NCI-H187 (cell line): ENCODE results near the gene SLC38A3.
A peak's percentile ranks its signal among the peaks of the same experiment; 100 is the strongest.
"Not testable (repeated sequence)": the region's sequence is repeated elsewhere in the genome, so short reads cannot be mapped to it uniquely, and the experiment has no call there.

Source experiments
- DNase-seq, 2 experiments: peaks; one replicate each; lab custom pipeline; 2025; lab: John Stamatoyannopoulos, UW

The SLC38A3 gene

DNA sequence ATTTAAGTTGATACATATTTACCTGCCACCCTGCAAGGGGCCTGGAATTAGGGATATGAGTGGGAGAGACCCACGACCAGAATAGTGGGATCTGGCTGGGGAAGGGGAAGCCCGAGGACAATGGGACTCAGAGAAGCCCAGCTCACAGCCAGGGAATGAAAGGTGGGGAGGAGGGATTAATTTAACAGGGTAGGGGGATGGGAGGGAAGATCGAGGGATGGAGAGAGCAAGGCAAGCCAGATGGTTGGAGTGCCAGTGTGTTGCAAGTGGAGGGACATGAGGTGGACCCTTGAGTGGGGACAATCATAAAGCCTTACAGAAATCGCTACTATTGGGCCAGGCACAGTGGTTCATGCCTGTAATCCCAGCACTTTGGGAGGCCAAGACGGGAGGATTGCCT lies 26.5 kb downstream of the SLC38A3 start:
- DNase-seq, result no peak

DNA sequence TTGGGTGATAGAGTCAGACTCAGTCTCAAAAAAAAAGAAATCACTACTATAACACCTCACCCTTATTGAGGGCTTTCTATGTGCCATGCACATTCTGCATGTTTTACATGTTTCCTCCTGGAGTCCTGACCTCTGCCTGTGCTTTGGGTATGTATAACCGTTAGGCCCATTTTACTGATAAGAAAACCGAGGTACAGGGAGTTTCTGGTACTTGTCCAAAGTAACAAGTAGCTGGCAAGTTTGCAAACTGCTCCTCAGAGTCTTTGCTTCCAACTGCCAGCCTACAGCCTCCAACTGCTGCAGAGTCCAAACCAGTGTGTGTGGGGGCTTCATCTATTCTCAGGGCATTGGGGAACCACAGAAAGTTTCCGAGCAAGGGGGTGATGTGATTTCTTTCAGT lies 27.2 kb downstream of the SLC38A3 start:
- DNase-seq, result no peak

DNA sequence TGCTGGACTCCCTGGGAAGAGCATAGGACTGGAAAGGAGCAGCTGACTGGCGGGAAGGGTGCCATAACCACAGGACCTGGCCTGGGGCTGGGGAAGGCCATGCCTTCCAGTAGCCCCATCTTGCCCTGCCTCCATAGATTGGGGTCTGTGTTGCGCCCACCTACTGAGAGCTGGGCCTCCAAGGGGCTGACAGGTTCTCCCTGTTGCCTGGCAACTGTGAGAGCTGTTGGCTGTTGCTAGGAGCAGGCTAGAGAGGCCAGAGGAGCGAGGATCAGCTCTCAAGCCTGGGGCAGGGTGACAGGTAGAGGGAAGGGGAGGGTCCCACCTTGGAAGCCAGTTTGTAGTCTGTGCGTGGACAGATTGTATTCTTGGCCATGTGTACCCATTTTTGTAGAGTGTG lies 28.1 kb downstream of the SLC38A3 start:
- DNase-seq, result no peak

DNA sequence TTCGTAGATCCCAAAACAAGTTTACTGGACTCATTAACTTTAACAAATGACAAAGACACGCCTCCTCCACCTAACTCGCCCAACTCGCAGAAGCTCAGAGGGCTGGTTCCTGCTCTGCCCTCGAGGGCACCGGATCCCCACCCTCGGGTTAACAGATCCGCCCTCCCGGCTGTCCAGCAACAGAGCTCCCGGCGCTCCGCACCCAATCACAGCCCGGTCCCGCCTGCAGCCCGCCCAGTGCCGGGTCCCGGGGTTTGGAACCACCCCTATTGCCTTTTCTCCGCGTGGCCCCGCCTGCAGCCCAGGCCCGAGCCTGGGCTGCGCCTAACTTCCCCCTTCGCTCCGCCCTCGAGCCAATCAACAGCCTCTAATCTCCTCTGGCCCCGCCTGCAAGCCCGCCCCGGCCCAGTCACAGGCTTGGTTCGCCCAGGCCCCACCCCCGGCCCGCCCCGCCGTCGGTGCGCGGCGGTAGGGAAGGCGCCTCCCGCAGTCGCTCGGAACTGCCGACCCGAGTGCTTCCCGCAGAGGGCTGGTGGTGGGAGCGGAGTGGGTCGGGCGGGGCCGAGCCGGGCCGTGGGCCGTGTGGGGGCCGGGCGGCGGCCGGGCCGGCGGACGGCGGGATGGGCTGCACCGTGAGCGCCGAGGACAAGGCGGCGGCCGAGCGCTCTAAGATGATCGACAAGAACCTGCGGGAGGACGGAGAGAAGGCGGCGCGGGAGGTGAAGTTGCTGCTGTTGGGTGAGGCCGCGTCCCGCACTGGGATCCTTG lies 30.8 kb downstream of the SLC38A3 start, which contains the start of gene GNAI2:
Gene GNAI2 (plus strand): TSS at position 489 of the 768 bp plus-strand sequence. CDS start 132 bp downstream, at position 621.
- peak; percentile 66 to 95 for DNase-seq

DNA sequence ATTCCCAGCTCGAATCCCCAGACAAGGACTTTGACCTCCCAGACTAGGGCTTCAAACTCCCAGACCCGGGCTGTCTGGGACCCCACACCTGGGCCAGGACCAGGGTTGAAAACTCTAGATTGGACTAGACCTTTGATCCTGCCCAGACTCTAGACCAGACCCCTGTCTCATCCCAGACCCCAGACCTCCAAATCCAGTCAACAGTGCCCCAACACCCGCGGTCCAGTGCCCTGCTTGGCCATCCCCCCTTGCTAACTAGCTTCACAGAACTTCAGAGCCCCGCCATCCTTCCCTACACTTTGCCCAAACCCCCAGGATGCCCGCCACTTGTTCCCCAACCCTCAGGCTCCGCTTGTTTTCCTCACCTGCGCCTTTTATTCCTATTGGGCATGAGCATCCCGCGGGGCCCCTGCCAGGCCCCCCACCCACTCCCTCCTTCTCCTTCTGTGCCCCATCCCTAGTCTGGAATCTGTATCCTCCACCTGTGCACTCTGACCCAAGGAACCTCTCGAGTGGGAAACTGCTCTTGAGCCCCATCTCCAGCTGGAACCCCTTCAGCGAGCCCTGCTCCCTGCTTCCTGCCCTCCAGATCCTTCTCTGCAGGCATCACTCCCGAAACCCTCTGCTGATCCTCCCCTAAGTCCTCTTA lies 31.5 kb downstream of the SLC38A3 start:
- no peak for DNase-seq

DNA sequence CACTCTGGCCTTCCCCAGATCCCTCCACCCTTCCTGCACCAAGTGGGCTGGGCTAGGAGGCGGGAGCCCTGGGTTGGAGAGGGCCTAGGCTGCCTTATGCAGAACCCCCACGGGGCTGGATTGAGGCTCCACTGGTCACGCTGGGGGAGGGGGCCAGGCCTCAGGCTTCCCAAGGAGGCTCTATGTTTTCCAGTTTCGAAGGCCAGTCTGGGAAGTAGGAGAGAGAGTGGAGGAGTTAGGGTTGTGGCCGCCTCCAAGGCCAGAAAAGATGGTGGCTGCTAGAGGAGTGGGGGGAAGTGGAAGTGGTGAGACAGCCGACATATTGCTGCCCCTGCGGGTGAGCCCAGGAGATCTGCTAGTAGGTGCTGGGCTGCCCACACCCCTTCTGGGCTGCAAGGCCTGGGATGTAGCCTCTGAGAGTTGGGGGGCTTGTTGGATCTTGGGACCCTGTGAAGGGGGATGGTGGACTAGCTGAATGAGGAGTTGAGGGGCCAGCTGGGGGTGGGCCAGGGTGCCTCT lies 32.1 kb downstream of the SLC38A3 start:
- no peak for DNase-seq

DNA sequence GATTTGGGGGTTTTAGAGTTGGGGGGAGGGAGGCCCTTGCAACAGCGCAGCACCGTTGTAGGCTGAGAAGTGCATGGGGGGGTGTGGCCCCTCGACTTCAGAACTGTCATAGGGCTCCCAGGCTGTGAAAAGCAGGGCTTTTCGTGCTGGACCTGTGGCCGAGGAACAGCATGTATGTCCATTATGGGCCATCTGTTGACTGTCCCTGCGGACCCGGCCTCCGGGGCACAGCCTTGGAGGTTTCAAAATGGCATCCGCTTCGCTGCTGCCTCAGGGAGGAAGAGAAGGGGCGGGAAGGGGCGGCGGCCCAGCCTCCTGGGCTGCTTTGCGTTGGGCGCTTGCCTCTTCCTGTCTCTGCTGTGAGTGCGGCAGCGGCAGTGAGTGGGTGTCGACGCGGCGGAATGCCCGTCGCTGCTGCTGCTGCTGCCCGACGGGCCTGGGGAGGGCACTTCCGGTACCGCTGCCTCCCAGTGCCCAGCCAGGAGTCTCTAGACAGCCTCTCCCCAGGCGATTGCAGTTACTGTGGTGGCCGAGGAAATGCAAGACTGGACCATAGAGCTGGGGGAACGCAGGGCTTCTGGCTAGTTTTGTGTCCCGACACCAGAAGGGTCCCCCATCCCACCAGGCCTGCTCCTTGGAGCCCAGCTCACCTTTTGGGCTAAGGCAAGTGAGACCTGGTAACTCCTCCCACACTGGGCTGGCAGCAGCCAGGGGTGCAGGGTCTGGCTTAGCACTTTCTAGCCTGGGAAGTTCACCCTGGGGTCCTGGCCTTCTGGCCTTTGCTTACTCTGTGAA lies 32.9 kb downstream of the SLC38A3 start:
- no peak for DNase-seq

DNA sequence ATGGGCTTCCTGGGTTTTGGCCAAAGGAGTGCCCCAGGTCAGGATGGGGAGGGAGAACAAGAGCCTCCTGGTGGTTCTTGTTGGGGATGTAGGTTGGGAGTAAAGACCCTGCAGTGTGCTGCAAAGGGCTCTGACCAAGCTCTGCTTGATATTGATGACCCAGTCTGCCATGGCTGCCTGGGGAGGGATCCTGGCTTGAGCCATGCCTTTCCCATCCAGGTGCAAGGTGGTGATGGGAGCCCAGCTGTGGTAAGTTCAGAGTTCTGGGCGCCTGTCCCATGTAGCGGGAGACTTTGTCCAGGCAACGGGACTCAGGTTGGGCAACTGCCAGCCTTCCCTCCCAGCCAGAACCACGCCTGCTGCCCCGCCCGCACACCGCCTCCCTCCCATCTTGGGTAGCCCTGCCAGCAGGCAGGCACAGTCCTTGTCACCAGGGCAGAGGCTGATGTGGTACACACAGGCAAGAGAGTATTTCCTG lies 33.5 kb downstream of the SLC38A3 start:
- no peak for DNase-seq

DNA sequence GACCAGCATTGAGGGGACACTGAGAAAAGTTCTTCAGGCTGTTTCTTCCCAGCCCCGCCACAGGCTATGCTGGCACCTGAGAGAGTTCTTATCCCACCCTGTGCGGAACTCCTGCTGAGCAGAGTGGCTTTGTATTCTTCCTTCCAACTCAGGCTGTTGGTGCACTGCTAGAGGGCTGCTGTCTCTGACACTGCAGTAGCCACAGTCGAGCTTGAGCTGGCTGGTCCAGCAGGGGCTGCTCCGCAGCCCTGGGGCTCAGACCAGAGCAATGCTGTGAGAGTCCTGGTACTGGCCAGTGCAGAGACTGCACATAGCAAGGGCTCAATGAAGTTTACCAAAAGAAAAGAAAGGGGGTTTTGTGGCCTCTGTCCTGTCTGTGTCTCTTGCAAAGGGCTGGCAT lies 34.6 kb downstream of the SLC38A3 start:
- DNase-seq, result no peak

DNA sequence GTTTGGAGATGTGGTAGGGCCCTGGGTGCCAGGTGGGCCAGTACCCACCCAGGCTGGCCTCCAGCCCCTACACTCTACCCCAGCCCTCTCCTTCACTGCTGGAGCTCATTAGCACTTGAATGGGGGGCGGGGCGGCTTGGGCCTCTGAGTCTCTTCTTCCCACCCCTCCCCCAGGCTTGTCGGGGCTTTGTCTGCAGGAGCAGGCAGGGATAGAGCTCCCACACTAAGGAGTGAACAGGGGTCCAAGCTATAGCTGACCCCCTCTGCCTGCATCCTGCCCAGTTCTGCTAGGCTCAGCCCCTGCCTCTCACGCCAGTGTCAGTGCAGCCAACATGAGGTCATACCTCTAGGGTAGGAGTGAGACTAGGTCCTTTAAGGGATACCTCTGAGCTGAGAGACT lies 36.1 kb downstream of the SLC38A3 start:
- no peak for DNase-seq

DNA sequence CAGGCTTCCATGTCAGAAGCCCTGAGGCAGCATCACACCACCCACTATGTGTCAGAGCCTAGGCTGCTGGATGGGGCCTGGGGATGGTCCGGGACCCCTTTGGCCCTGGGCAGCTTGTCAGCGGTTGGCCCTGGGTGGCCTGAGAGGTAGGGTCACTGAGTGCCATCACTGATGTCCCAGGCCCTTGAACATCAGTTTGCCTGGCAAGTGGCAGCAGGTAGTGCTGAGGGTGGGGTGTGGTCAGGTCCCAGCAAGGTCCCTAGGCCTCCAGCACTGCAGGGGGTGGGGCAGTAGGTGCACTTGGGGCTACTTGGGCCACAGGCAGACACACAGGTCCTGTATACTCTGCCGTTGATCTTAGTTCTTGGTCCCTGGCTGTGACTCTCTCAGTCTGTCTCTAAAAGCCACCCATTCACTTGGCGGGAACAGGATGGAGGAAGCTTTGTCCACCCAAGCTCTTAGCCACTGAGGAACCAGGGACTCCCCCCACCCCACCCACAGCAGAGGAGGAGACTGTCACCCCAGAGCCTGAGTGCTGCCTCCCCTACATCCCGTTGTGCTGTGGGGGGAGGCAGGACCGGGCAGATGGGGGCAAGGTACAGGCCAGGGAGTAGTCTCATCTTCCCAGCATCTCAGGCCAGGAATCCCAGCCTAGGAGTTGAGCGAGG lies 36.8 kb downstream of the SLC38A3 start:
- DNase-seq, result no peak

DNA sequence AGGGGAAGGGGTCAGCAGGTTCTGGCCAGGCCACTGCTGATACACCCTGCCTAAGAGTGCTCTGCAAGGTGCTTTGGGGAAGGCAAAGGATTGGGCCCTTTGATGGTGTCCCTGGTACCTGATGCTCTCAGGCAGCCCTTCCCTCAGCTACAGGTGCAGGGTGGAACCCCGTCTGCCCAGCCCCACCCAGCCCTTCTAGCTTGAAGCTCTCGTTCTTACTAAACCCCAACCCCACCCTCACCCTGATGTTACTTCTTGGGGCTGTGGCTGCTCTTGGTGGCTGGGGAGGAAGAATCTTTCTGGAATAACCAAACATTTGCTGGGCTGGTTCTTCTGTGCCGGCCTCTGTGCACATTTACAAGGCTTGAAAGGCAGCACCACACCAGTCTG lies 37.3 kb downstream of the SLC38A3 start:
- no peak for DNase-seq

DNA sequence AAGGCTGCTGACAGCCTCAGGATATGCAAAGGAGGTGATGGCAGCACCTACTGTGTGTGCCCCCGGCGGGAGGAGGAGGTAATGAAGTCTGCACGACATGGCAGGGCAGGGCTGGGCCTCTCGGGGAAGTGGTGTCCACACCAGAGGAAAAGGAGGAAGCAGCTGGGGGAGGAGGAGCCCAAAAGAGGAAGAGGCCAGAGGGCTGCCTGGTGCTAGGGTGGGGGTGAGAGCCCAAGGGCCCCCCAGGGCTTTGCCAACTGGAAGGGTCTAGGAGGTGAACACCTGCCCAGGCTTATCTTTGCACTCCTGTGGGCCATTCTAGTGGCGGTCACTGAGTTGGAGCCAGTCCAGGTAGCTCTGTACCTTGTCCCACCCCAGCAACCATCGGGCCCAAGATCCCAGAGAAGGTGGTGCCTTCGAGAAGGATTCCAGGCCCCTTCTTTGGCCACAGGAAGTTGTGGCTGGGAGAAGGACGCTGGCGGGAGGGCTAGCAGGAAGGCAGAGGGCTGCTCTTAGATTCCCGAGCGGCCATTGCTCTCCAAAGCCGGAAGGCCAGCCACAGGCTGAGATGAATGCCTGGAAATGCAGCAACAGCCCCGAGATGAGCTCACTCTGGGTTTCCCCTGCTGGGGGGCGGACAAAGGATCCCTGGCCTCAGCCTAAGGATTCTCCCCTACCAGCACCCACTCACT lies 37.9 kb downstream of the SLC38A3 start:
- DNase-seq, result no peak

DNA sequence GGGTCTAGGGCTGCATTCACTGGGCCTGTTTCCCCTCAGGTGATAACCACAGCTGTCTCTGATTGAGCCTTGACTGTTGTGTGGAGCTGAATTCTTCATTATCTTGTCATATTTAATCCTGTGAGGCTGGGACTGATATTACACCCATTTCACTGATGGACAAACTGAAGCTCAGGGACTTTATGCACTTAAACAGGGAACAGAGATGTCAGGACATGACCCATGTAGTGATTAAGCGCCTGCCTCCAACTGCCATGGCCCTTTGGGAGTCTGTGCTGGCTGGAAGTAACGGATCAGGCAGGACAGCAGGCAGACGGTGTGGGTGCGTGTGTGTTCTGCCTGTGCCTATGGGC lies 38.4 kb downstream of the SLC38A3 start:
- no peak for DNase-seq

DNA sequence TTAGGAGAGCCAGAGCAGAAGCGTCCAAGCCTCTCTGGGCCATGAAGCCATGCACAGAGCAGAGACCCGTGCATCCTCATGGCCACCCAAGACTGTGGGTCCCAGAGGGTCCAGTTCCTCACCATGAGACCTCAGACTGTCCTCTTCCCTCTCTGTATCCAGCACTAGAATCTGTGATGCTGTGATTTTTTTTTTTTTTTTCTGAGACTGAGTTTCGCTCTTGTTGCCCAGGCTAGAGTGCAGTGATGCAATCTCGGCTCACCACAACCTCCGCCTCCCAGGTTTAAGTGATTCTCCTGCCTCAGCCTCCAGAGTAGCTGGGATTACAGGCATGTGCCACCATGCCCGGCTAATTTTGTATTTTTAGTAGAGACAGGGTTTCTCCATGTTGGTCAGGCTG lies 39.7 kb downstream of the SLC38A3 start:
- DNase-seq, result not testable (repeated sequence)

DNA sequence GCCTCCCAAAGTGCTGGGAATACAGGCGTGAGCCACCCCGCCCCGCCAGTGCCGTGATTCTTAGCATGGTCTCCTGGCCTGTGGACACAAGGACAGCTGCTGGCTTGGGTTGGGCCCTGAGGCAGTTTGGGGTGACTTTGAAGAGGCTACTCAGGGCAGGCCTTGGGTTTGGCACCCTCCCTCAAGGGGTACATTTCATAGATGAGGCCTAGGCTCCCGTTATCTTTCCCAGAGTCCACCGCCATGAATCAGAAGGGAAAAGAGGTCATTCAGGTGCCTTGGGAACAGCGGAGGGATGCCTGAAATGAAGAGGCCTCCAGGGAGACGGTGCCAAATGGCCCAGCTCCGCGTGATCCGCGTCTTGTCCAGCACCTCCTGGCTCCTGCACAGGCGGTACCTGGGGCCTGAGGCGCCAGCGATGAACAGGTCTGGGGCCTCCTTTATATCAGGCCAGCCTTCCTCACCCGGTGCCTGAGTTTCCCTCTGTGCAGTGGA lies 40.2 kb downstream of the SLC38A3 start:
- DNase-seq, result no peak

DNA sequence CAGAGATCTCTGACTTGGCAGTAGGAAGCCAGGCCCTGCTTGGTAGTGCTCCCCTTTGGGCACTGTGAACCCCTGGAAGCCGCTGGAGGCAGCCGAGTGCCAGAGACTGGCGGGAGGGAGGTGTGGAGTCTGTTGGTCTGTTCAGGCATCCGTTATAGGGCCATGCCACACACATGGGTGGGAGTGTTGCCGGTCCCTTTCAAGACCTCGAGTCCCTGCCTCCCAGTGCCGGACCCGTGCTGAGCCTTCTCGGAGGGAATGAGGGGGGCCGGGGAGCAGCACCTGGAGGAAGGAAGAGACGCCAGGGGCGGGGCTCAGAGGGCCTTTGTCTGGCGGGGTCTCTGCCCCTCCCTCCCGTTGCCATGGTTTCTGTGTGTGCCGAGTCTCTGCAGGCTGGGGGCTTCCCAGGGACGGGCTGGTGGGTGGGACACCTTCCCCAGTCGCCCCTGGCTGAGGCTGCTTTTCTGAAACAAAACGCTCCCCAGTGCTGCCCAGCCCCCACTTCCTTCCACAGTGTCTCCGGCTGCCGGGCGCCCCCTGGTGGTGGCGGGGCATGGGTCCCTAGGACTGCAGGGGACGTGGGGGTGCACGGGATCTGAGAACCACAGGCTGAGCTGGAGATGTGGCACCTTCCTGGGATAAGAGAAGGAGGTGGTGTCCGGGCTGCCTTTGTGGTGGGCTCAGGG lies 40.9 kb downstream of the SLC38A3 start:
- peak; percentile 16 to 44 for DNase-seq

DNA sequence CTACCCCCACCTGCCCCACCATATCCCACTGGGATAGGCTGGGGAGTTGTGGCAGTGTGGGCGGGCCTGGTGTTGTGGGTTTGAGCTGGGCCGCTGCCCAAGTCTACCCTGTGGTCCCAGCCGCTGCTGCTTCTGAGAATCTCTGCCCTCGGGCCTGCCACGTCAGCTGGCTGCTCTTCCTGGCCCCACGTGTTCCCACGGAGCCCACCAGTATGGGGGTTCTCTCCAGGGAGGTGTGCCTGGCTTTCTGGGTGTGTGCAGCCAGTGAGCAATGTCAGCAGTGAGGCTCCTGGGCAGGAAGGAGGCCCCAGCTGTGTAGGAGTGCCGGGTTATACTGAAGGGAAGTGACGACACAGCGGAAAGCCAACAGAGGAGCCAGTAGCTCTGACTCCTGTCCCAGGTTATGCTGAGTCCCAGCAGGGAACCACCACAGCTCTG lies 41.5 kb downstream of the SLC38A3 start:
- DNase-seq, result no peak

DNA sequence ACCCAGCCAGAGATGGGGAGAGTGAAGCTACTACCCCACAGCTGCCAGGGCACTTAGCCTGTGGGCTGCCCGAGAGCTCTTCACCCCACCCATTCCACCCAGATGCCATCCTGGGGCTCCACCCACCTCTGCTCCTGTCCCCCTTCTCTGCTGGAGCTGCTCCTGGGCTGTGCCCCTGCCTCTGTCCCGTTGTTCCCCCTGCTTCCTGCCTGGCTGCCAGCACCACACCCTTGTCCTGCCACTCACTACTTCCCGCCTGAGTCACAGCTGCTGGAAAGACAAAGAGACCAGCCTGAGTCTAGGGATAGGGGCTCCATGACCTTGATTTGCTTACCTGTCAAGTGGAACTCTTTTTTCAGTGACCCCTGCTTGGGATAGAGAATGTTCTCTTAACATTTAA lies 43.3 kb downstream of the SLC38A3 start:
- no peak for DNase-seq

DNA sequence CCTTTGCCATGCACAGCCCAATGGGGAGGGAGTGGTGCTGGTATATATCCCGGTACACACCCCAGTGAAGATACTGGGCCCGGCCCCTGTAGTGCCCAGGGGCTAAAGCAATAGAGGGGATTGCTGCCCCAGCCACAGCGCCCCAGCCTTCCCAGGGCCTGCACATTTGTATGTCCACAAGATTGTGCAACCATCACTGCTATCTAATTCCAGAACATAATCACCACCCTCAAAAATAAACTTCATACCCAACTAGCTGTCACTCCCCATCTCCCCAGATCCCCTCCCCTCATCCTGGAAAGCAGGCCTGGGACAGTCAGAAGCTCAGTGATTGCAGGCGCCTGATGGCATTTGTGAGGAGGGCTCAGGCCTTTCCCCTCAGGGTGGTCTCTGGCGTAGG lies 44.4 kb downstream of the SLC38A3 start:
- no peak for DNase-seq

DNA sequence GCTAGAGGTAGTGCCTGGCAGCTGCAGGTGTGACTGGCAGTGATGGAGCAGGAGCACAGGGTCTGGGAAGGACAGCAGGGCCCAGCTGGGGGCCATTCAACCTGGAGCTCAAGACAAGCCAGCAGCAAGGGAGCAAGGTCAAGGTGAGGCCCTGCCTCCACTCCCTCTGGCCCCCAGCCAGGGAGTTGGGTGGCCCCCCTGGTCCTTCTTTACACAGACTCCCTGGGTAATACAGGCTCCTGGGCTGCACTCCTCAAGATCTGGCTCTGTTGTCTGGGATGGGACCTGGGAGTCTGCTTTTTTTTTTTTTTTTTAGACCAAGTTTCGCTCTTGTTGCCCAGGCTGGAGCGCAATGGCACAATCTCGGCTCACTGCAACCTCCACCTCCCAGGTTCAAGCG lies 45.4 kb downstream of the SLC38A3 start:
- DNase-seq, result no peak
